ENCODE results near the gene GALNT17.

- TF ChIP-seq, protein P1, sequence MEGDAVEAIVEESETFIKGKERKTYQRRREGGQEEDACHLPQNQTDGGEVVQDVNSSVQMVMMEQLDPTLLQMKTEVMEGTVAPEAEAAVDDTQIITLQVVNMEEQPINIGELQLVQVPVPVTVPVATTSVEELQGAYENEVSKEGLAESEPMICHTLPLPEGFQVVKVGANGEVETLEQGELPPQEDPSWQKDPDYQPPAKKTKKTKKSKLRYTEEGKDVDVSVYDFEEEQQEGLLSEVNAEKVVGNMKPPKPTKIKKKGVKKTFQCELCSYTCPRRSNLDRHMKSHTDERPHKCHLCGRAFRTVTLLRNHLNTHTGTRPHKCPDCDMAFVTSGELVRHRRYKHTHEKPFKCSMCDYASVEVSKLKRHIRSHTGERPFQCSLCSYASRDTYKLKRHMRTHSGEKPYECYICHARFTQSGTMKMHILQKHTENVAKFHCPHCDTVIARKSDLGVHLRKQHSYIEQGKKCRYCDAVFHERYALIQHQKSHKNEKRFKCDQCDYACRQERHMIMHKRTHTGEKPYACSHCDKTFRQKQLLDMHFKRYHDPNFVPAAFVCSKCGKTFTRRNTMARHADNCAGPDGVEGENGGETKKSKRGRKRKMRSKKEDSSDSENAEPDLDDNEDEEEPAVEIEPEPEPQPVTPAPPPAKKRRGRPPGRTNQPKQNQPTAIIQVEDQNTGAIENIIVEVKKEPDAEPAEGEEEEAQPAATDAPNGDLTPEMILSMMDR (IDR thresholded peaks at IDR 0.05) = no peak
- TF ChIP-seq POLR2A (IDR thresholded peaks at IDR 0.05; ENCODE audit: low read length) = no peak
- TF ChIP-seq RARB (CRISPR knock-in tag; IDR thresholded peaks at IDR 0.05) = no peak
- no peak for TF ChIP-seq ZNF302 (CRISPR knock-in tag; IDR thresholded peaks at IDR 0.05)
- no peak for TF ChIP-seq MAZ (IDR thresholded peaks at IDR 0.05; ENCODE audit: borderline replicate concordance, low read depth, low read length)
- TF ChIP-seq HOXB13 (CRISPR knock-in tag; IDR thresholded peaks at IDR 0.05; ENCODE audit: low read depth) = no peak
- no peak for TF ChIP-seq PBX3 (IDR thresholded peaks at IDR 0.05)
- TF ChIP-seq MAX (IDR thresholded peaks at IDR 0.05) = no peak
- TF ChIP-seq SREBF2 (IDR thresholded peaks at IDR 0.05) = no peak
Measured at GRCh38 chr7:71497256-71497946, 365.5 kb downstream of the GALNT17 start.
